ENCODE data around the gene CALML3. TPM values are rescaled to one million over a fixed set of nuclear protein-coding genes. Genes with fewer than 3 reads are reported as not detected.

CALML3 gene
- total and polyA plus RNA-seq, 2 donors (not counting 3 experiments of a cell fraction or from before 2014, with no cell fraction given) = not detected

DNA sequence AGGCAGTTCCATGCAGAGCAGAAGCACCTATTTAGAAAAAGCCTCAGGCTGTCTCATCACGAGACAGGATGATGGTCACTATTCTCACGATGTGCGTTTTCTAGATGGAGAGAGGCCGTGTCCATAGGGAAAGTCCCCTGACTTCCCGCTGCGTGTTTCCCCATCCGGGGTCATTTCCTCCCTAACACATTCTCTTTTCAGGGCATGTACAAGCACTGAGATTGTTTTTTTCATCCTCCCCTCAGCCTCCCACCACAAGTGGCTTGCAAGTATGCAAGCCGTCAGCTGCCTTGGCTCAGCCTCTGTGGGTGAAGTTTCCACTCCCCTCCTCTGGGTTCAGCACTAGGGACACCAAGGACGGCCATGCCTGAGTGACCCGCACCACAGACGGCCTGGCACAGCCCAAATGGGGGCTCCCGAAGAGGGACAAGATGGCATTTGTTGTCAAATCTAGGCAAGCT lies 22.7 kb upstream of the CALML3 start:
- Histone ChIP-seq H3K79me2 (ENCODE audit: control insufficient read depth, insufficient read depth, low read length) (no peaks in the 10 kb centered on the region), H3K9me3 (replicated peaks; ENCODE audit: control insufficient read depth, insufficient read depth, low read length) (no peaks in the 10 kb centered on the region), H3K4me3 (replicated peaks in 1 of 3; ENCODE audit: insufficient read depth in 1 of 3, low read depth in 1 of 3, low read length in 3 of 3) (no peak overlapping the region), H3K36me3 (ENCODE audit: control insufficient read depth in 2 of 2, extremely low read depth in 1 of 2, insufficient read depth in 2 of 2, low read length in 2 of 2) (no peaks in the 10 kb centered on the region), H3K27me3 (ENCODE audit: control insufficient read depth in 2 of 2, insufficient read depth in 2 of 2, low read length in 2 of 2) (peaks cover 1 to 2% of the 10 kb centered on the region in 2 experiments), H2AFZ (ENCODE audit: low read depth, low read length) (no peak overlapping the region), H3K9me1 (replicated peaks; ENCODE audit: control insufficient read depth, extremely low read depth, insufficient read depth, low read length) (no peaks in the 10 kb centered on the region), H4K20me1 (replicated peaks; ENCODE audit: control insufficient read depth, extremely low read depth, insufficient read depth, low read length) (no peaks in the 10 kb centered on the region), H3K9ac (replicated peaks; ENCODE audit: extremely low read depth, insufficient read depth, low read length) (no peak overlapping the region), H3K27ac (ENCODE audit: insufficient read depth, low read depth, low read length) (no peak overlapping the region), H3K4me1 (ENCODE audit: control insufficient read depth, extremely low read depth, insufficient read depth, low read length) (no peaks in the 10 kb centered on the region), H3K4me2 (ENCODE audit: insufficient read depth, low read length) (no peak overlapping the region)
- TF ChIP-seq, protein P1, sequence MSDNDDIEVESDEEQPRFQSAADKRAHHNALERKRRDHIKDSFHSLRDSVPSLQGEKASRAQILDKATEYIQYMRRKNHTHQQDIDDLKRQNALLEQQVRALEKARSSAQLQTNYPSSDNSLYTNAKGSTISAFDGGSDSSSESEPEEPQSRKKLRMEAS (IDR thresholded peaks at IDR 0.05; ENCODE audit: insufficient read depth, insufficient read length) = no peak
- TF ChIP-seq, protein P2, sequence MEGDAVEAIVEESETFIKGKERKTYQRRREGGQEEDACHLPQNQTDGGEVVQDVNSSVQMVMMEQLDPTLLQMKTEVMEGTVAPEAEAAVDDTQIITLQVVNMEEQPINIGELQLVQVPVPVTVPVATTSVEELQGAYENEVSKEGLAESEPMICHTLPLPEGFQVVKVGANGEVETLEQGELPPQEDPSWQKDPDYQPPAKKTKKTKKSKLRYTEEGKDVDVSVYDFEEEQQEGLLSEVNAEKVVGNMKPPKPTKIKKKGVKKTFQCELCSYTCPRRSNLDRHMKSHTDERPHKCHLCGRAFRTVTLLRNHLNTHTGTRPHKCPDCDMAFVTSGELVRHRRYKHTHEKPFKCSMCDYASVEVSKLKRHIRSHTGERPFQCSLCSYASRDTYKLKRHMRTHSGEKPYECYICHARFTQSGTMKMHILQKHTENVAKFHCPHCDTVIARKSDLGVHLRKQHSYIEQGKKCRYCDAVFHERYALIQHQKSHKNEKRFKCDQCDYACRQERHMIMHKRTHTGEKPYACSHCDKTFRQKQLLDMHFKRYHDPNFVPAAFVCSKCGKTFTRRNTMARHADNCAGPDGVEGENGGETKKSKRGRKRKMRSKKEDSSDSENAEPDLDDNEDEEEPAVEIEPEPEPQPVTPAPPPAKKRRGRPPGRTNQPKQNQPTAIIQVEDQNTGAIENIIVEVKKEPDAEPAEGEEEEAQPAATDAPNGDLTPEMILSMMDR (IDR thresholded peaks at IDR 0.05; ENCODE audit: extremely low read depth in 1 of 2, insufficient read depth in 1 of 2, low read depth in 1 of 2, low read length in 2 of 2) = no peak
- TF ChIP-seq EZH2 (IDR thresholded peaks at IDR 0.05; ENCODE audit: borderline replicate concordance, low read depth, low read length, severe bottlenecking) = no peak
- no peak for TF ChIP-seq FOS (IDR thresholded peaks at IDR 0.05; ENCODE audit: borderline replicate concordance, insufficient read depth, low read length)
- no peak for TF ChIP-seq POLR2A (IDR thresholded peaks at IDR 0.05; ENCODE audit: low read depth, low read length)
- no peak for TF ChIP-seq GATA2 (IDR thresholded peaks at IDR 0.05; ENCODE audit: insufficient read depth, insufficient read length, low read depth, low read length)
- no peak for TF ChIP-seq POLR2AphosphoS5 (IDR thresholded peaks at IDR 0.05; ENCODE audit: insufficient read depth, low read depth, low read length)
- TF ChIP-seq MYC (IDR thresholded peaks at IDR 0.05; ENCODE audit: low read depth, low read length) = no peak
- TF ChIP-seq JUN (IDR thresholded peaks at IDR 0.05; ENCODE audit: borderline replicate concordance, insufficient read depth, insufficient read length, low read depth) = no peak
- dilution Hi-C loops (cut with MboI; ENCODE audit: extremely low pct_ligation_motif_present, low sequenced_read_pairs) (no loop called here), intact Hi-C loops (cut with micrococcal nuclease) (no loop called here)
- ChIA-PET CTCF (interaction anchor here (1.0 to 1.5 kb wide), 2 partner anchors 8 to 121 kb away, joined by 5 to 8 read pairs; no protein-coding TSS in a partner anchor), POLR2A (no interaction called here)
- no TSS peak for BruUV-seq (replicated peaks)
- FAIRE-seq (no peak), DNase-seq (ENCODE audit: low read depth, low spot score) (peak; percentile 41)
